Heart left ventricle (tissue), 16 donors: ENCODE data around the gene ZNF442. TPM values are rescaled to one million over a fixed set of nuclear protein-coding genes. Genes with fewer than 3 reads are reported as not detected.

Experiments used
- ATAC-seq, 4 donors: fragments of 200-7000 bp; cut with Tn5 transposase; one replicate each; pipeline ENCODE4 v1.9.1; 2020 to 2022; ENCODE audit warnings: moderate library complexity in 4 of 4, mild to moderate bottlenecking in 3 of 4, moderate number of reproducible peaks in 1 of 4
- DNase-seq, 5 donors: peaks; one replicate each; pipeline ENCODE4 v3.0.0-alpha.2; 2020
- H3K27ac ChIP-seq, 12 donors: fragments of 200-600 bp; sonication (generic) in 4 of 12; one replicate each; pipeline versions ENCODE4 v1.5.0 to v1.8.0; 2016 to 2022; ENCODE audit warnings: mild to moderate bottlenecking in 2 of 12
- H3K27me3 ChIP-seq, 9 donors: fragments of 200-600 bp; sonication (generic) in 2 of 9; one replicate each; pipeline versions ENCODE4 v1.5.1 to v1.8.0; 2016 to 2022; ENCODE audit warnings: mild to moderate bottlenecking in 3 of 9
- H3K36me3 ChIP-seq, 9 donors: fragments of 200-600 bp; sonication (generic) in 2 of 9; one replicate each; pipeline versions ENCODE4 v1.5.0 to v1.8.0; 2018 to 2022; ENCODE audit warnings: mild to moderate bottlenecking in 2 of 9
- H3K4me1 ChIP-seq, 12 donors: fragments of 200-600 bp; sonication (generic) in 4 of 12; one replicate each; pipeline versions ENCODE4 v1.5.0 to v1.8.0; 2016 to 2022; ENCODE audit warnings: mild to moderate bottlenecking in 3 of 12
- H3K4me3 ChIP-seq, 12 donors: fragments of 200-600 bp; sonication (generic) in 4 of 12; one replicate each; pipeline versions ENCODE4 v1.5.0 to v1.8.0; 2017 to 2022; ENCODE audit warnings: mild to moderate bottlenecking in 9 of 12, moderate library complexity in 4 of 12
- H3K9me3 ChIP-seq, 12 donors: fragments of 200-600 bp; sonication (generic) in 4 of 12; one replicate each; pipeline versions ENCODE4 v1.5.0 to v1.8.0; 2016 to 2022; ENCODE audit warnings: mild to moderate bottlenecking in 1 of 12
- CTCF ChIP-seq, 12 donors: fragments of 200-600 bp; sonication (generic) in 4 of 12; IDR thresholded peaks; one replicate each; pipeline versions ENCODE4 v1.5.0 to v1.8.0; 2018 to 2022; ENCODE audit warnings: antibody characterized with exemption in 12 of 12, mild to moderate bottlenecking in 5 of 12
- POLR2A ChIP-seq, 2 donors: fragments of 450-650 bp; IDR thresholded peaks; one replicate each; pipeline ENCODE4 v1.6.1; 2017; ENCODE audit warnings: antibody characterized with exemption in 2 of 2, mild to moderate bottlenecking in 2 of 2, moderate library complexity in 2 of 2
- WGBS, 4 donors: extraction: QIAGEN DNeasy Blood & Tissue Kit in 2 of 4; methylation state at CpG; one replicate each; pipeline versions ENCODE4 v1.1.5 to v1.1.7; 2013 to 2018; 5-methylcytosine and 5-hydroxymethylcytosine counted together
- intact Hi-C, 10 donors: fragments of 100-400 bp; cut with DNase I; formaldehyde crosslinking; loops; one replicate each; pipeline versions ENCODE4 v1.11.1 to v1.14.2; 2022
- polyA plus RNA-seq, 2 donors: library from polyadenylated mRNA; stranded (reverse); fragments of 200-250 nt; gene quantifications; one replicate each; pipeline ENCODE4 v1.2.3, GENCODE V29; 2013
- total RNA-seq, 9 donors: library from RNA; depleted of rRNA in 2 of 9; stranded (reverse); fragments of >200 nt in 2 of 9; fragmentation: NEBNext Ultra II Directional in 3 of 9; extraction: Animal tissue kit (Norgen Biotek cat#: 25700) in 3 of 9; gene quantifications; one replicate each; pipeline versions ENCODE4 v1.1.0 to v1.2.4, GENCODE V29; 2016 to 2023
- donor health status: ischemic (EF 13 %, LVEDD 7.1; RV severe dilation, severe dysfunction).
- donor health status: healthy with polysubstance abuse.
- donor health status: DM: no; HTN: yes; CAD: no.
- donor health status: DM: no; HTN: no; CAD: no.
- donor health status: ischemic (EF 25% LVEDD 6.9; RV normal size, moderate dysfunction).
- donor health status: ischemic (EF 25% LVEDD 5.7; RV mildly dilated, moderate dysfunction).
- donor health status: healthy.
- donor health status: DM: yes; HTN: yes; CAD: no.
- donor health status: ischemic (EF 35%, LVEDD 5.7; RV mildly dilated, moderate dysfunction).
- donor health status: nonischemic (EF 11% LVEDD 7.7; RV severe dilation, severe dysfunction).
- donor health status: DM: yes; HTN: yes; CAD: no.
- donor health status: PGD.
- donor health status: ischemic (EF 29% LVEDD 5.4; RV normal size, mild dysfunction).
- donor health status: nonischemic (EF 23%, LVEDD 6.1; RV moderate dilation, normal function).

The ZNF442 gene
- total and polyA plus RNA-seq, 11 donors: 0.80 to 4.3 (median 2.4) TPM

- WGBS, 4 donors: 94 to 99% (median 98%) methylated on average over 4 of the region's 4 CpGs
- ATAC-seq: no peak
- no peak overlapping the region for H3K4me3 ChIP-seq
- no peaks in the 10 kb centered on the region for H3K27me3 ChIP-seq
- H3K9me3 ChIP-seq: peaks cover 2 to 84% (median 59%) of the 10 kb centered on the region in 12 donors
- DNase-seq: no peak
- H3K27ac ChIP-seq: no peak overlapping the region
- H3K4me1 ChIP-seq: no peaks in the 10 kb centered on the region
- no peak for TF ChIP-seq POLR2A (IDR thresholded peaks at IDR 0.05)
- no peak for TF ChIP-seq CTCF (IDR thresholded peaks at IDR 0.05)
- peaks cover 15 to 53% (median 27%) of the 10 kb centered on the region in 9 donors for H3K36me3 ChIP-seq
- intact Hi-C loops: no loop called here
Measured at GRCh38 chr19:12353375-12353774, 12.1 kb downstream of the ZNF442 start.

- peaks cover 2 to 100% (median 77%) of the 10 kb centered on the region in 12 donors for H3K9me3 ChIP-seq
- ATAC-seq: no peak
- 96 to 99% (median 97%) methylated on average over 5 of the region's 5 CpGs for WGBS, 4 donors
- H3K4me1 ChIP-seq: no peaks in the 10 kb centered on the region
- no peak for DNase-seq
- H3K27ac ChIP-seq: no peak overlapping the region
- H3K36me3 ChIP-seq: peaks cover 15 to 64% (median 27%) of the 10 kb centered on the region in 9 donors
- intact Hi-C loops: no loop called here
- no peak overlapping the region for H3K4me3 ChIP-seq
- TF ChIP-seq POLR2A (IDR thresholded peaks at IDR 0.05): no peak
- TF ChIP-seq CTCF (IDR thresholded peaks at IDR 0.05): no peak
- H3K27me3 ChIP-seq: no peaks in the 10 kb centered on the region
Measured at GRCh38 chr19:12350890-12351197, 14.6 kb downstream of the ZNF442 start.

GRCh38 chr19:12350185-12350889 is 15.1 kb downstream of the ZNF442 start:
- H3K4me1 ChIP-seq: no peaks in the 10 kb centered on the region
- 97 to 99% (median 98%) methylated on average over 8 of the region's 8 CpGs for WGBS, 4 donors
- no peaks in the 10 kb centered on the region for H3K27me3 ChIP-seq
- H3K36me3 ChIP-seq: peaks cover 15 to 64% (median 27%) of the 10 kb centered on the region in 9 donors
- ATAC-seq: no peak
- no peak for DNase-seq
- no peak overlapping the region for H3K4me3 ChIP-seq
- peaks cover 2 to 100% (median 81%) of the 10 kb centered on the region in 12 donors for H3K9me3 ChIP-seq
- intact Hi-C loops: no loop called here
- no peak overlapping the region for H3K27ac ChIP-seq
- TF ChIP-seq CTCF (IDR thresholded peaks at IDR 0.05) (no peak), POLR2A (IDR thresholded peaks at IDR 0.05) (no peak)

GRCh38 chr19:12346896-12347295 is 18.6 kb downstream of the ZNF442 start:
- DNase-seq (no peak), ATAC-seq (no peak)
- TF ChIP-seq POLR2A (IDR thresholded peaks at IDR 0.05): no peak
- peak in 2 of 12 donors; percentile 18 to 27 for TF ChIP-seq CTCF (IDR thresholded peaks at IDR 0.05)
- Histone ChIP-seq H3K27me3 (no peaks in the 10 kb centered on the region), H3K27ac (no peak overlapping the region), H3K36me3 (peaks cover 15 to 44% (median 26%) of the 10 kb centered on the region in 9 donors), H3K4me1 (no peaks in the 10 kb centered on the region), H3K4me3 (no peak overlapping the region), H3K9me3 (peaks cover 0 to 95% (median 65%) of the 10 kb centered on the region in 12 donors)
- intact Hi-C loops: no loop called here
- 65 to 82% (median 78%) methylated on average over 2 of the region's 2 CpGs for WGBS, 4 donors
